ENCODE measurements around the gene RHBDL2.

DNA sequence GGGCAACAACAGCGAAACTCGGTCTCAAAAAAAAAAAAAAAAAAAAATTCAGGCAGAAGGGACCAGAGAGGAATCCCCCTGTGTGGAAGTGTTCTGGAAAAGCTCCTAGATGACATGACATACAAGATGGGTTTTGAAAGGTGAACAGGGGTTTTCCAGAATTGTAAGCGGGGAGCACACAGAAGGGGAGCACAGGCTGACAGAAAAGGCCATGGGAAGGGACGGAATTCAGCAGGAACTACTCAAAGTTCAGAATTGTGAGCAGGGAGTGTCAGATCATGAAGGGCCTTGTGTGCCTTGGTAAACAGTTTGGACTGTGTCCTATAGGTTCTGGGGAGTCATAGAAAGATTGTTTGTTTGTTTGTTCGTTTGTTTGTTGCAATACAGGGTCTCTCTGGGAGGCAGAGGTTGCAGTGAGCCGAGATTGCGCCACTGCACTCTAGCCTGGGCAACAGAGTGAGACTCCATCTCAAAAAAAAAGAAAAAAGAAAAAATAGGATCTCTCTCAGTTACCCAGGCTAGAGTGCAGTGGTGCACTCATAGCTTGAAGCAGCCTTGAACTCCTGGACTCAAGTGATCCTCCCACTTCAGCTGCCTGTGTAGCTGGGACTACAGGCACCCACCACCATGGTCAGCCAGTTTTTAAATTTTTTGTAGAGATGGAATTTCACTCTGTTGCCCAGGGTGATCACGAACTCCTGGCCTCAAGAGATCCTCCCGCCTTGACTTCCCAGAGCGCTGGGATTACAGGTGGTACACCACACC, 1.2 kb upstream of the RHBDL2 start:
- TF ChIP-seq EP300 (conservative IDR thresholded peaks at IDR 0.05; ENCODE audit: poor library complexity, severe bottlenecking): no peak
- TF ChIP-seq CTCF (IDR thresholded peaks at IDR 0.05; ENCODE audit: poor library complexity, severe bottlenecking): no peak
- TF ChIP-seq POLR2AphosphoS5 (IDR thresholded peaks at IDR 0.05): no peak
- no peak for TF ChIP-seq RAD21 (conservative IDR thresholded peaks at IDR 0.05)
- no peak for TF ChIP-seq MXI1 (conservative IDR thresholded peaks at IDR 0.05; ENCODE audit: poor library complexity, severe bottlenecking)
- no peak for TF ChIP-seq REST (IDR thresholded peaks at IDR 0.05; ENCODE audit: borderline replicate concordance)
- no peak for TF ChIP-seq TAF1 (IDR thresholded peaks at IDR 0.05; ENCODE audit: low read depth)
- TF ChIP-seq EZH2 (IDR thresholded peaks at IDR 0.05; ENCODE audit: borderline replicate concordance, insufficient read depth, low read length, poor library complexity, severe bottlenecking): no peak
